Stomach (tissue), 9 donors: ENCODE results near the gene STRN3. TPM values are rescaled to one million over a fixed set of nuclear protein-coding genes. Genes with fewer than 3 reads are reported as not detected.

Source experiments
- DNase-seq, 2 donors: peaks; one replicate each; pipeline versions ENCODE4 v3.0.0 to v3.0.0-alpha.2; 2013 to 2019
- H3K27ac ChIP-seq, 5 donors: fragments of 200-600 bp in 4 of 5; sonication (generic) in 4 of 5; one replicate each; pipeline ENCODE4 v1.5.1; 2013 to 2019; ENCODE audit warnings: mild to moderate bottlenecking in 1 of 5, moderate library complexity in 1 of 5
- H3K27me3 ChIP-seq, 3 donors: fragments of 200-600 bp; sonication (generic); one replicate each; pipeline ENCODE4 v1.5.1; 2017 to 2019; ENCODE audit warnings: mixed run types in 1 of 3
- H3K36me3 ChIP-seq, 4 donors: fragments of 200-600 bp; sonication (generic); 1 replicate in 3 of 4; 2 replicates in 1 of 4; pipeline ENCODE4 v1.5.1; 2016 to 2019
- H3K4me1 ChIP-seq, 4 donors: fragments of 200-600 bp; sonication (generic); one replicate each; pipeline ENCODE4 v1.5.1; 2016 to 2019
- H3K4me3 ChIP-seq, 4 donors: fragments of 200-600 bp; sonication (generic) in 3 of 4; one replicate each; pipeline ENCODE4 v1.5.1; 2016 to 2019; ENCODE audit warnings: mild to moderate bottlenecking in 1 of 4
- H3K9me3 ChIP-seq, 4 donors: fragments of 200-600 bp; sonication (generic); one replicate each; pipeline ENCODE4 v1.5.1; 2016 to 2019
- EP300 ChIP-seq: sonication (generic); formaldehyde crosslinking; IDR thresholded peaks from one replicate; pipeline ENCODE4 v1.6.1; 2017; ENCODE audit warnings: antibody characterized with exemption
- POLR2A ChIP-seq, 4 donors: fragments of 450-650 bp; IDR thresholded peaks; one replicate each; pipeline ENCODE4 v1.6.1; 2016; ENCODE audit warnings: antibody characterized with exemption in 4 of 4, control low read depth in 2 of 4, mild to moderate bottlenecking in 1 of 4, moderate library complexity in 1 of 4
- POLR2AphosphoS5 ChIP-seq, 3 donors: sonication (generic); formaldehyde crosslinking; IDR thresholded peaks; one replicate each; pipeline ENCODE4 v1.6.1; 2016; ENCODE audit warnings: antibody characterized with exemption in 3 of 3
- WGBS, 5 donors: extraction: QIAGEN DNeasy Blood & Tissue Kit in 3 of 5; methylation state at CpG; one replicate each; pipeline versions ENCODE4 v1.1.5 to v1.1.7; 2013 to 2018; 5-methylcytosine and 5-hydroxymethylcytosine counted together
- intact Hi-C: fragments of 100-400 bp; cut with DNase I; formaldehyde crosslinking; loops from one replicate; pipeline ENCODE4 v1.15.1; 2023; ENCODE audit warnings: low total_unique reads
- polyA plus RNA-seq, 3 donors: library from polyadenylated mRNA; stranded (reverse); fragments of 200-250 nt; gene quantifications; one replicate each; pipeline ENCODE4 v1.2.3, GENCODE V29; 2013
- total RNA-seq, 5 donors: library from RNA; depleted of rRNA; stranded (reverse); fragments of >200 nt; gene quantifications; one replicate each; pipeline versions ENCODE4 v1.1.0 to v1.2.3, GENCODE V29; 2014 to 2016
- TF ChIP-seq, protein P1 (sequence below), 7 experiments: fragments of 450-650 bp in 4 of 7; fragments of 200-600 bp in 3 of 7; sonication (generic) in 3 of 7; IDR thresholded peaks; one replicate each; pipeline ENCODE4 v1.5.1; 2016 to 2019; ENCODE audit warnings: antibody characterized with exemption in 7 of 7, control low read depth in 2 of 7, mild to moderate bottlenecking in 1 of 7
- donor health status: healthy with polysubstance abuse.
- donor health status: Bipolar disorder and iron deficiency.
- donor health status: healthy.

STRN3 gene
- total and polyA plus RNA-seq, 8 donors: 8.1 to 91.8 (median 24.6) TPM

DNA sequence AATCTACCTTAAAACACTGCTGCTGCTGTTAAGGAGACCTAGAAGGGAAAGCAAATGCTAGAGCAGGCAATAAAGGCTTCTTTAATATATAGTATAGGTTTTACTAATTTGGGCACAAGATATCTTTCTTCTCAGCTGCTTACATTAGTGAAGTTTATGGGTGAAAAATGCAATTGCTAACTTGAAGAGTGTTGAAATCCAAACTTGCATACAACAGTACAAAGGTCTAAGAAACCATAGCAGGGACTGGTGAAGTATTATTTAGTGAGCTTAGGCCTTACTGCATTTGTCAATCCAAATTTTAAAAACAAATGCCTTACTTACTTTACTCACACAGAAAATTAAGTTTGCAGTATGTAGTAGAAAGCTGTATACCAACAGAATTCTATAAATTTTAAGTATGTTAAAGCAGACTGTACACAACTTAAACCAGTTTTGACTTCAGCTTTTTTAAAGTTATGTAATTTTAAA, 2.1 kb downstream of the STRN3 start:
- no peak for DNase-seq
- Histone ChIP-seq H3K4me1 (peaks cover 9 to 47% (median 31%) of the 10 kb centered on the region in 4 donors), H3K27me3 (no peaks in the 10 kb centered on the region), H3K4me3 (peak overlapping the region; percentile 81 to 99 (median 98)), H3K36me3 (peaks cover 0 to 7% (median 0%) of the 10 kb centered on the region in 4 donors), H3K9me3 (no peaks in the 10 kb centered on the region), H3K27ac (peak overlapping the region in 4 of 5 donors; percentile 99 to 100 (median 100))
- TF ChIP-seq POLR2A (IDR thresholded peaks at IDR 0.05): no peak
- TF ChIP-seq EP300: no peak
- no peak for TF ChIP-seq POLR2AphosphoS5 (IDR thresholded peaks at IDR 0.05)
- TF ChIP-seq, protein P1, sequence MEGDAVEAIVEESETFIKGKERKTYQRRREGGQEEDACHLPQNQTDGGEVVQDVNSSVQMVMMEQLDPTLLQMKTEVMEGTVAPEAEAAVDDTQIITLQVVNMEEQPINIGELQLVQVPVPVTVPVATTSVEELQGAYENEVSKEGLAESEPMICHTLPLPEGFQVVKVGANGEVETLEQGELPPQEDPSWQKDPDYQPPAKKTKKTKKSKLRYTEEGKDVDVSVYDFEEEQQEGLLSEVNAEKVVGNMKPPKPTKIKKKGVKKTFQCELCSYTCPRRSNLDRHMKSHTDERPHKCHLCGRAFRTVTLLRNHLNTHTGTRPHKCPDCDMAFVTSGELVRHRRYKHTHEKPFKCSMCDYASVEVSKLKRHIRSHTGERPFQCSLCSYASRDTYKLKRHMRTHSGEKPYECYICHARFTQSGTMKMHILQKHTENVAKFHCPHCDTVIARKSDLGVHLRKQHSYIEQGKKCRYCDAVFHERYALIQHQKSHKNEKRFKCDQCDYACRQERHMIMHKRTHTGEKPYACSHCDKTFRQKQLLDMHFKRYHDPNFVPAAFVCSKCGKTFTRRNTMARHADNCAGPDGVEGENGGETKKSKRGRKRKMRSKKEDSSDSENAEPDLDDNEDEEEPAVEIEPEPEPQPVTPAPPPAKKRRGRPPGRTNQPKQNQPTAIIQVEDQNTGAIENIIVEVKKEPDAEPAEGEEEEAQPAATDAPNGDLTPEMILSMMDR (IDR thresholded peaks at IDR 0.05): no peak
- intact Hi-C loops: no loop called here

DNA sequence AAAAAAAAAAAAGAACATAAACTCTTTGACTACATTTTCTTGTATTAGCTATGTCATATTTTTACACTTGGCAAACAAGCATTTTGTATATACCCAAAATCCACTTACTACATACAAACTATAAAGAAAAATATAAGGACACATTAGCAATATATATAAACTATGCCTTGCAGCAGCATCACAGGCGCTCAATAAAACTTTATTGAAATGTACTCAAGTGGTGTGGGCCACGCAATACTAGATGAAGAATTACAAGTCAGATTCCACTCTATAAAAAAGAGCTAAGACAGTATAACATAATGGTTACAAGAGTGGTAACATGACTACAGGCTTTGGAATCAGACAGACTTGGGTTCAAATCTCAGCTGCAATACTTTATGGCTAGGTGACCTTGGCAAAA, 3.8 kb downstream of the STRN3 start:
- Histone ChIP-seq H3K27ac (no peak overlapping the region), H3K9me3 (no peaks in the 10 kb centered on the region), H3K27me3 (no peaks in the 10 kb centered on the region), H3K4me1 (peaks cover 9 to 55% (median 26%) of the 10 kb centered on the region in 4 donors), H3K4me3 (no peak overlapping the region), H3K36me3 (peaks cover 3 to 11% (median 9%) of the 10 kb centered on the region in 4 donors)
- TF ChIP-seq, protein P1 (IDR thresholded peaks at IDR 0.05): no peak
- TF ChIP-seq POLR2A (IDR thresholded peaks at IDR 0.05) (no peak), POLR2AphosphoS5 (IDR thresholded peaks at IDR 0.05) (no peak), EP300 (no peak)
- 73 to 100% (median 91%) methylated on average over 2 of the region's 2 CpGs for WGBS, 5 donors
- no peak for DNase-seq
- intact Hi-C loops: no loop called here

DNA sequence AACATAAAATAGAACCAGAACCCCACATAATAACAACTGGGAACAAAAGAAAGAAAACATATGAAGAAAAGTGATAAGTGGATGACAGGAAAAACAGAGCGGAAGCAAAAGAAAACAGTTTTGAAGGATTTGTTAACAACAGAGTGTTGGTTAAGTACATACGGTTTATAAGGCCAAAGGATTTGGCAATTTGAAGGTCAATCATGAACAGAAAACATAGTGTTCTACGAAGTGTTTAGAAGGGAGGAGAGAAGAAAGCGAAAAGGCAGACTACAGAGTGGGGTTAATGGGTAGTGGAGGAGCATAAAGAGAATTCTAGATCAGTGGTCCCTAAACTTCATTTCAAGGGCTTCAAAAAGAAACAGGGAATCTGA, 4.6 kb downstream of the STRN3 start:
- no peak for DNase-seq
- Histone ChIP-seq H3K27ac (no peak overlapping the region), H3K4me1 (peaks cover 9 to 53% (median 23%) of the 10 kb centered on the region in 4 donors), H3K36me3 (peaks cover 3 to 11% (median 9%) of the 10 kb centered on the region in 4 donors), H3K4me3 (no peak overlapping the region), H3K9me3 (no peaks in the 10 kb centered on the region), H3K27me3 (no peaks in the 10 kb centered on the region)
- TF ChIP-seq POLR2A (IDR thresholded peaks at IDR 0.05) (no peak), EP300 (no peak), POLR2AphosphoS5 (IDR thresholded peaks at IDR 0.05) (no peak)
- TF ChIP-seq, protein P1 (IDR thresholded peaks at IDR 0.05): no peak
- intact Hi-C loops: no loop called here
- 80 to 92% (median 84%) methylated on average over 4 of the region's 4 CpGs for WGBS, 5 donors

DNA sequence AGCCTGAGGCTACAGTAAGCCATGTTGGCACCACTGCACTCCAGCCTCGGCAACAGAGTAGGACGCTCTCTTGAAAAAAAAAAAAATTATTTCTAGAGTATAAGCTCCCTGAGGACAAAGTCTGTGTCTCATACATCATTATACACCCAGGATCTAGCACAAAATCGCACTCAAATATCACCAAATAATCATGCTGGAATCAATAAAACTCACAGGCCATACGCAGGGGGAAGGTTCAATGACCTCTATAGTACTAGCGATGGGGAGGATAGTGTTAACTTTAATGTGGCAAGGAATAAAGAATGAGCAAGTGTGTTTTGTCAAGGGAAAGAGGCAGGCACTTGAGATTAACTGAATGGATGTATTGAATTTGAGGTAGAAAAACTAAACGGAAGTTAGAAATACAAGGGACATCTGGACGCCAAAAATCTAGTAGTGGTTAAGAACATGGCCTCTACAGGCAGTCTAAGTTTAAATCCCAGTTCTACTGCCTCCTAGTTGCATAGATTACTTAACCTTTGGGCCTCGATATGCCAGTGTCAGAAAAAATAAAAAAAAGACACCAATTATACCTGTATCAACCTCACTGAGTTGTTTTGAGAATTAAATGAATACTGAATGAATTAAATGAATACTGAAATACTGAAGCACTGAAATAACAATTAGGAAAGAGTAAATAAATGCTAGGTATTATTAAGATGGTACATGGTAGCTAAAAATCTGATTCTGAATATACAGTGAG, 5.2 kb downstream of the STRN3 start:
- Histone ChIP-seq H3K36me3 (peaks cover 3 to 11% (median 9%) of the 10 kb centered on the region in 4 donors), H3K9me3 (no peaks in the 10 kb centered on the region), H3K27me3 (no peaks in the 10 kb centered on the region), H3K4me3 (no peak overlapping the region), H3K4me1 (peaks cover 9 to 59% (median 24%) of the 10 kb centered on the region in 4 donors), H3K27ac (no peak overlapping the region)
- no peak for TF ChIP-seq POLR2AphosphoS5 (IDR thresholded peaks at IDR 0.05)
- TF ChIP-seq EP300: no peak
- no peak for TF ChIP-seq POLR2A (IDR thresholded peaks at IDR 0.05)
- TF ChIP-seq, protein P1 (IDR thresholded peaks at IDR 0.05): no peak
- intact Hi-C loops: no loop called here
- 84 to 91% (median 88%) methylated on average over 8 of the region's 8 CpGs for WGBS, 5 donors
- no peak for DNase-seq
